Mesendoderm (in vitro differentiated cells): Measurements from ENCODE around the gene ODC1.
"Not testable (repeated sequence)": the region's sequence is repeated elsewhere in the genome, so short reads cannot be mapped to it uniquely, and the experiment has no call there.

ENCODE experiments used
- DNase-seq: peaks from one replicate; pipeline ENCODE4 v3.0.0; 2013
- H2AK5ac ChIP-seq: 2 replicates; pipeline ENCODE4 v1.6.1; 2013; ENCODE audit warnings: low read length, inconsistent platforms
- H2BK120ac ChIP-seq: 2 replicates; pipeline ENCODE4 v1.6.1; 2013; ENCODE audit warnings: low read depth, mild to moderate bottlenecking, low read length, moderate library complexity, mixed read lengths
- H2BK15ac ChIP-seq: replicated peaks from 2 replicates; pipeline ENCODE4 v1.6.1; 2013; ENCODE audit warnings: low read depth, mild to moderate bottlenecking, moderate library complexity
- H2BK5ac ChIP-seq: 2 replicates; pipeline ENCODE4 v1.6.1; 2013; ENCODE audit warnings: low read length, inconsistent platforms
- H3K18ac ChIP-seq: 2 replicates; pipeline ENCODE4 v1.6.1; 2013; ENCODE audit warnings: mild to moderate bottlenecking, low read length, mixed read lengths
- H3K23ac ChIP-seq: one replicate; pipeline ENCODE4 v1.6.1; 2013; ENCODE audit warnings: low read length
- H3K27ac ChIP-seq: 2 replicates; pipeline ENCODE4 v1.5.1; 2013; ENCODE audit warnings: low read depth, mild to moderate bottlenecking, inconsistent platforms, low read length, moderate library complexity
- H3K27me3 ChIP-seq: 2 replicates; pipeline ENCODE4 v1.6.1; 2013; ENCODE audit warnings: low read length, control low read depth, mild to moderate bottlenecking, inconsistent platforms; ENCODE audit not compliant: insufficient read depth, poor library complexity
- H3K36me3 ChIP-seq: 2 replicates; pipeline ENCODE4 v1.6.1; 2013; ENCODE audit warnings: low read length, inconsistent platforms; ENCODE audit not compliant: control insufficient read depth, insufficient read depth
- H3K4ac ChIP-seq: one replicate; pipeline ENCODE4 v1.6.1; 2013; ENCODE audit warnings: low read depth, mild to moderate bottlenecking, low read length, moderate library complexity
- H3K4me1 ChIP-seq: 2 replicates; pipeline ENCODE4 v1.6.1; 2013; ENCODE audit warnings: low read depth, low read length, inconsistent platforms; ENCODE audit not compliant: control insufficient read depth
- H3K4me2 ChIP-seq: 2 replicates; pipeline ENCODE4 v1.6.1; 2013; ENCODE audit warnings: low read length
- H3K4me3 ChIP-seq: 2 replicates; pipeline ENCODE4 v1.5.1; 2013; ENCODE audit warnings: mild to moderate bottlenecking, low read length
- H3K56ac ChIP-seq: one replicate; pipeline ENCODE4 v1.6.1; 2013; ENCODE audit warnings: low read length
- H3K79me1 ChIP-seq: 2 replicates; pipeline ENCODE4 v1.6.1; 2013; ENCODE audit warnings: low read length, inconsistent platforms
- H3K79me2 ChIP-seq: 2 replicates; pipeline ENCODE4 v1.6.1; 2013; ENCODE audit warnings: mild to moderate bottlenecking, low read length; ENCODE audit not compliant: control insufficient read depth, insufficient read depth
- H3K9ac ChIP-seq: 2 replicates; pipeline ENCODE4 v1.6.1; 2013; ENCODE audit warnings: low read length, inconsistent platforms
- H4K5ac ChIP-seq: one replicate; pipeline ENCODE4 v1.6.1; 2013; ENCODE audit warnings: low read length
- H4K8ac ChIP-seq: one replicate; pipeline ENCODE4 v1.6.1; 2013; ENCODE audit warnings: low read depth, mild to moderate bottlenecking, control low read depth, low read length, moderate library complexity
- WGBS: extraction: QIAGEN DNeasy Blood & Tissue Kit; methylation state at CpG from one replicate; pipeline ENCODE4 v1.1.7; 2013; ENCODE audit warnings: low lambda C conversion rate, missing lambda C conversion rate; ENCODE audit not compliant: insufficient coverage; ENCODE audit errors: extremely low coverage; 5-methylcytosine and 5-hydroxymethylcytosine counted together

ODC1 gene

DNA sequence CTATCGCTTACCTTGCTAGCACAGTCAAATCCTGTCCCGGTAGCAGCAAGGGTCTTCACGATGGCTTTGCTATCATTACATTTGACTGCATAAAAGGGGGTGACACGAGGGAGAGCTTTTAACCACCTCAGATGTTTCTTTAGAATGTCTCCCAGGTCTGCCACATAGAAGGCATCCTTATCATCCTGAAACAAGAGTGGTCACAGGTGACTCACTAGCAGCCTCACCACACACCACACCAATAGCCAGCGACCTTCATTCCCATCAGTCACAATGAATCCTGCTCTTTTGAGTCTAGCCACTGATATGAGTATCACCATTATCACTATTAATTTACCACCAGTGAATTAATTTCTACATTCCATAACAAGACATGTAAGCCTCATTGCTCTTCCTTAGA lies 3.7 kb downstream of the ODC1 start:
- Histone ChIP-seq H3K4me2 (no peak overlapping the region), H4K8ac (no peak overlapping the region), H4K5ac (no peak overlapping the region), H2BK15ac (no peak overlapping the region), H2AK5ac (no peak overlapping the region), H3K4me1 (no peaks in the 10 kb centered on the region), H3K9ac (no peak overlapping the region), H3K18ac (no peak overlapping the region), H2BK5ac (no peak overlapping the region), H3K56ac (no peak overlapping the region), H2BK120ac (no peak overlapping the region), H3K79me2 (peaks cover 13% of the 10 kb centered on the region), H3K79me1 (peaks cover 2% of the 10 kb centered on the region), H3K27ac (no peak overlapping the region), H3K4me3 (no peak overlapping the region), H3K36me3 (peaks cover 11% of the 10 kb centered on the region), H3K27me3 (no peaks in the 10 kb centered on the region), H3K23ac (no peak overlapping the region), H3K4ac (no peak overlapping the region)
- no CpG with 5 or more reads among the region's 5 CpGs for WGBS
- DNase-seq, result no peak

DNA sequence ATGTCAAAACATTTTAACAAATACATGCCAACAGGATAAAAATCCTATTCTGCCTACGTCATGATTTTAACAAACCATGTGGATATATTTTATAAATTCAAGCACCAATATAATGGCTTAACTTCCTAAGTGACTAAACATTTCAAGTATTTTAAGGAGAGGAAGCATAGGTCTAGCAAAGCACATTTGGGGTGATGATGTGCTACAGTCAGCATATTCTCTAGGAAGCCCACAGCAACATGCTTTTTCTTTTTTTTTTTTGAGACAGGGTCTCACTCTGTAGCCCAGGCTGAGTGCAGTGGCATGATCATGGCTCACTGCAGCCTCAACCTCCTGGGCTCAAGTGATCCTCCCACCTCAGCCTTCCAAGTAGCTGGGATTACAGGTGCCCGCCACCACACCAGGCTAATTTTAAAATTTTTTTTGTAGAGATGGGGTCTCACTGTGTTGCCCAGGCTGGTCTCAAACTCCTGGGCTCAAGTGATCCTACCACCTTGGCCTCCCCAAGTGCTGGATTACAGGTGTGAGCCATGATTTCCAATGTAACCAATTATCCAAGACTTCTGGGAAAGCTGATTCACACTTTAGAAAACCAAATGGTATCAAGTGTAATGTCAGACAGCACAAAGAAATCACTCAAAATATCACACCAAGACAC lies 5.5 kb downstream of the ODC1 start:
- H3K36me3 ChIP-seq, result peaks cover 11% of the 10 kb centered on the region
- not testable (repeated sequence) for H3K79me1 ChIP-seq, DNase-seq, H2BK120ac ChIP-seq, H3K9ac ChIP-seq, H3K56ac ChIP-seq, H2AK5ac ChIP-seq, H4K5ac ChIP-seq, H3K4me2 ChIP-seq, H3K4me1 ChIP-seq, H3K4me3 ChIP-seq, H3K4ac ChIP-seq, H3K18ac ChIP-seq, H3K23ac ChIP-seq, H2BK5ac ChIP-seq, H3K27me3 ChIP-seq, H2BK15ac ChIP-seq, H4K8ac ChIP-seq, H3K27ac ChIP-seq
- peaks cover 13% of the 10 kb centered on the region for H3K79me2 ChIP-seq
- WGBS, result no CpG with 5 or more reads among the region's 2 CpGs

DNA sequence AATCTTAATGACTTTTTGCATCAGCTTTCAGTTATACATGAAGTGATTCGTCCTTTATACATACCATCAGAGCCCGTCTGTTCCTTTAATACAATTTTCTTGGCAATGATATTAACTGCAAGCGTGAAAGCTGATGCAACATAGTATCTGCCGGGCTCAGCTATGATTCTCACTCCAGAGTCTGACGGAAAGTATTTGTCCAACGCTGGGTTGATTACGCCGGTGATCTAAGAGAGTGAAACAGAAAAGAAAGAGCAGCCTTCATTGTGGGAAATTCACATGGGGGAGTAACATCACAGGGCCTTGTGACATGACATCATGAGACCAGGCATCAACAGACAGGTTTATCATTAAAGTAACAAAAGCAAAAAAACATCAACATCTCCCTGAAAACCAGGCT lies 6.2 kb downstream of the ODC1 start:
- H3K36me3 ChIP-seq, result peaks cover 11% of the 10 kb centered on the region
- no peak overlapping the region for H3K4ac ChIP-seq
- no peak overlapping the region for H2BK5ac ChIP-seq
- no peak overlapping the region for H3K9ac ChIP-seq
- no peak overlapping the region for H2BK15ac ChIP-seq
- no peak overlapping the region for H3K56ac ChIP-seq
- H3K18ac ChIP-seq, result no peak overlapping the region
- no peak overlapping the region for H2AK5ac ChIP-seq
- no CpG with 5 or more reads among the region's 8 CpGs for WGBS
- no peak overlapping the region for H3K4me3 ChIP-seq
- no peaks in the 10 kb centered on the region for H3K27me3 ChIP-seq
- H3K4me2 ChIP-seq, result no peak overlapping the region
- H4K8ac ChIP-seq, result no peak overlapping the region
- no peaks in the 10 kb centered on the region for H3K79me1 ChIP-seq
- H3K79me2 ChIP-seq, result peaks cover 9% of the 10 kb centered on the region
- H3K23ac ChIP-seq, result no peak overlapping the region
- no peak for DNase-seq
- H2BK120ac ChIP-seq, result no peak overlapping the region
- no peak overlapping the region for H4K5ac ChIP-seq
- no peak overlapping the region for H3K27ac ChIP-seq
- no peaks in the 10 kb centered on the region for H3K4me1 ChIP-seq

- no peak for DNase-seq
- Histone ChIP-seq H3K4me2 (no peak overlapping the region), H3K18ac (no peak overlapping the region), H2BK15ac (no peak overlapping the region), H3K27me3 (no peaks in the 10 kb centered on the region), H3K4ac (no peak overlapping the region), H3K79me2 (peaks cover 1% of the 10 kb centered on the region), H2AK5ac (no peak overlapping the region), H3K9ac (no peak overlapping the region), H3K23ac (no peak overlapping the region), H3K4me3 (no peak overlapping the region), H3K4me1 (no peaks in the 10 kb centered on the region), H3K27ac (no peak overlapping the region), H4K8ac (no peak overlapping the region), H2BK120ac (no peak overlapping the region), H2BK5ac (no peak overlapping the region), H3K36me3 (peaks cover 11% of the 10 kb centered on the region), H3K56ac (no peak overlapping the region), H3K79me1 (no peaks in the 10 kb centered on the region), H4K5ac (no peak overlapping the region)
- no CpG with 5 or more reads among the region's 6 CpGs for WGBS
Measured at GRCh38 chr2:10440736-10441135, 7.4 kb downstream of the ODC1 start.

DNA sequence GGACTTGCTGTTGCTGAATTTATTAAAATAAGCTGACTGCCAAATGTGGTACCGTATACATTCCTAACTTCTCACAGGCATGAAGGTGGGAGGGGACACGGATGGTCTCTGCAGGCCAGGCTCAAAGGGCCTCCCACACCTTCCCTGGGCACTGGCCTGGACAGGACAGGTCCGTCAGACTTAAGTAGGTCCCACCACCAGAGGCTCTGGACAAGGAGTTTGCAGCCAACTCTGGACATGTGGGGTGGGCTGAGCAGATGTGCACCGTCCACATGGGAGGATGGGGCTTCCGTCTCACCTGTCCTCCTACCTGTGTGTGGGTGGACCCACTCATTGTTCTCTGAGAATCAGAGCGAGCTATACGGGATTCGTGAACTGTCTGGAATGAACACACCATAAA lies 8.2 kb downstream of the ODC1 start:
- DNase-seq, result no peak
- Histone ChIP-seq H4K5ac (no peak overlapping the region), H3K27me3 (no peaks in the 10 kb centered on the region), H3K4me3 (no peak overlapping the region), H3K79me1 (no peaks in the 10 kb centered on the region), H3K18ac (no peak overlapping the region), H3K36me3 (peaks cover 11% of the 10 kb centered on the region), H3K4me1 (no peaks in the 10 kb centered on the region), H4K8ac (no peak overlapping the region), H3K4me2 (no peak overlapping the region), H3K4ac (no peak overlapping the region), H2BK15ac (no peak overlapping the region), H2BK120ac (no peak overlapping the region), H3K27ac (no peak overlapping the region), H3K56ac (no peak overlapping the region), H3K9ac (no peak overlapping the region), H2AK5ac (no peak overlapping the region), H2BK5ac (no peak overlapping the region), H3K79me2 (no peaks in the 10 kb centered on the region), H3K23ac (no peak overlapping the region)
- WGBS, result no CpG with 5 or more reads among the region's 8 CpGs
